ENCODE measurements around the gene FES. TPM values are rescaled to one million over a fixed set of nuclear protein-coding genes. Genes with fewer than 3 reads are reported as not detected.
A peak's percentile ranks its signal among the peaks of the same experiment; 100 is the strongest.
"Not testable (repeated sequence)": the region's sequence is repeated elsewhere in the genome, so short reads cannot be mapped to it uniquely, and the experiment has no call there.

FES gene
- total RNA-seq, 2 donors from 2014 or later, result 5.1 to 10.0 TPM

DNA sequence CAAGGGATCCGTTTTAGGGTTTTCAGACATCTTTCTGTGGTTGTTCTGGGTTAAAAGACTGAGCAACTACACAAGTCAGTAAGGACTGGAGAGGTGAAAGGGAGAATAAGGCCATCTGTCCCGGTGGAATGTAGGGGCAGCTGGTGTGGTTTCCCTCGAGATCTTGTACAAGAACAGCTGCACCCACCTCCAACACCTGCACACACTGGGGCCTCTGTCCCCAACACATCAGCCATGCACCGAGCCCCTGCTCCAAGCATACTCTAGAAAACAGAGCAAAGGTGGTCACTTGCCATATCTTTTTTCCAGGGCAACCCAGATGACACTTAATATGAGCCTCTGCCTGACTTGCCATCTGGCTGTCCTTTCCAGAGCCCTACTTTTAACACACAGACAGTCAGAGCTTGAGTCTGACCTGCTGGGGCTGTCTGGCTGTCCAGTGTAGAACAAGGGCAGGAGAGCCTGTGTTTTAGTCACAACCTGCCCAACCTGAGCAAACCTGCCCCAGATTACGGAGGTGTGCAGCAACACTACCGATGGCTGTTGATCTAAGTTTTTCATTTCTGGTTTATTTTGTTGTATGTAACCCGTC is 31.0 kb downstream of the FES start:
- intact Hi-C loops (cut with DNase I, micrococcal nuclease), result no loop called here
- ATAC-seq (no peak), DNase-seq (no peak)

GRCh38 chr15:90915808-90916440 is 31.6 kb downstream of the FES start:
- intact Hi-C loops (cut with DNase I, micrococcal nuclease), result no loop called here
- ATAC-seq, result no peak
- peak; percentile 34 to 56 for DNase-seq

DNA sequence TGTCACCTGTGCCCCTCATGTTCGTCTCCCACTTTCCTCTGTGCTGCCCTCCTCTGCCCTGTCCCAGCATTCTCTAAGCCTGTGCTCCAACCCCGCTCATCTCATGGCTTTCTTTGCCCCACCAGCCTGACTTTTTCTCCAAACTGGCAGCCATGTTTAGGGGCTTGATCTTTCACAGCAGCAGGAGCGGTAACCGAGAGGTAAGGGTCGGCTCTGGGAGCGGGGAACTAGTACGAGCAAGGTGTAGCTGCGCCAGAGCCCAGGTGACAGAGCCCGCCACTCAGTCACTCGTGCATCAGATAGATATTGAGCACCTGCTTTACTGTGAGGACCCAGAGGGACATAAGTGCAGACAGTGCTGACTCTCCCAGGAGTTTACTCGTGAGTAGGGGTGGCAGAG is 32.2 kb downstream of the FES start:
- ATAC-seq (no peak), DNase-seq (no peak)
- intact Hi-C loops (cut with DNase I, micrococcal nuclease), result no loop called here

- DNase-seq, result no peak
- no peak for ATAC-seq
- intact Hi-C loops (cut with DNase I, micrococcal nuclease), result no loop called here
These were observed 33.3 kb downstream of the FES start for GRCh38 chr15:90917569-90917968.

GRCh38 chr15:90918034-90918788 is 33.9 kb downstream of the FES start:
- ATAC-seq (no peak), DNase-seq (no peak)
- intact Hi-C loops (cut with DNase I, micrococcal nuclease), result no loop called here

DNA sequence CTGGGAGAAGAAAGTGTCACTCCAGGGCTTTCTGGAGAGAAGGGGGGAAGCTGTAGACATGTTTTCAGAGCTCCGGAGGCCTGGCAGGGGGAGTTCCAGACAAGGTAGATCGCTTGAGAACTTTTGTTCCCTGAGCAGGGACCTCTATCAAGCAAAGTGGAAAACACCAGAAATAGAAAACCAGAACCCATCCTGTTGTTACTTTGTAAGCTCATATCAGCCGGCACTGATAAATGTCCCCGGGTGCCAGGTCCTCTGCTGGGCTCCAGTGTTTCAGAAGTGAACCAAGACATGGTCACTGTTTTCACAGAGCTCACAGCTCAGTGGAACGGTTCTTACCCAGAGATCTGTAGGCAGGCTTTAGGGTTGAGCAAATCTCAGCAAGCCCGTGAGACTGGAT is 34.5 kb downstream of the FES start:
- ATAC-seq (no peak), DNase-seq (no peak)
- intact Hi-C loops (cut with DNase I, micrococcal nuclease), result no loop called here

DNA sequence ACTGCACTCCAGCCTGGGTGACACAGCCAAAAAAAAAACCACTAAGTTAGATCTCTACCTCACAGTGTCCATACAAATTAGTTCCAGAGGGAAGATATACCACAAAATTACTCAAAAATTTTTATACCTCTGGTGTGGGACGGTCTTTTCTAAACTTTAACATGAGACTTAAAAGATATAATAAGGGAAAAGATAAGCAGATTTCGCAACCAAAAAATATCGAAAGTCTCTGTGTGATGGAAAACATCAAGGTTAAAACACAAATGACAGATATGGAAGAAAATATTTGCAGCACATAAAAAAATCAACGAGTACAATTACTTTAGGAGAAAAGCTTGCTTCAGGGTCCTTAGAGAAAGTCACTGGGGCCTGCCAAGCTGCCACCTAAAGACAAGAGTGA is 37.6 kb downstream of the FES start:
- DNase-seq, result no peak
- intact Hi-C loops (cut with DNase I, micrococcal nuclease), result no loop called here
- no peak for ATAC-seq

GRCh38 chr15:90922712-90923322 is 38.5 kb downstream of the FES start:
- DNase-seq; intact Hi-C loops (cut with DNase I, micrococcal nuclease): not testable (repeated sequence)
- ATAC-seq, result peak; percentile 14

- intact Hi-C loops (cut with DNase I, micrococcal nuclease), result no loop called here
- no peak for ATAC-seq
- no peak for DNase-seq
These were observed 40.1 kb downstream of the FES start for GRCh38 chr15:90924375-90924774.

DNA sequence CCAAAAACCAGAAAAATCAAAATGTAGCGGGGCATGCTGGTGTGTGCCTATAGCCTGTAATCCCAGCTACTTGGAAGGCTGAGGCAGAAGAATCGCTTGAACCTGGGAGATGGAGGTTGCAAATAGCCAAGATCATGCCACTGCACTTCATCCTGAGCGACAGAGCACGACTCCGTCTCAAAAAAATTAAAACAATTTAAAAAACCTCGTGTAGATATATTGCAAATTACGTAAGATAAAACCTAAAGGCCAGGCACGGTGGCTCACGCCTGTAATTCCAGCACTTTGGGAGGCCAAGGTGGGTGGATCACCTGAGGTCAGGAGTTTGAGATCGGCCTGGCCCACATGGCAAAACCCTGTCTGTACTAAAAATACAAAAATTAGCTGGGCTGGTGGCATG is 42.5 kb downstream of the FES start:
- ATAC-seq; intact Hi-C loops (cut with DNase I, micrococcal nuclease); DNase-seq: not testable (repeated sequence)

- ATAC-seq; DNase-seq; intact Hi-C loops (cut with DNase I, micrococcal nuclease): not testable (repeated sequence)
These were observed 43.8 kb downstream of the FES start for GRCh38 chr15:90928106-90928505.

GRCh38 chr15:90929246-90930019 is 45.1 kb downstream of the FES start:
- intact Hi-C loops (cut with DNase I, micrococcal nuclease), result no loop called here
- DNase-seq, result no peak
- ATAC-seq, result peak; percentile 0

DNA sequence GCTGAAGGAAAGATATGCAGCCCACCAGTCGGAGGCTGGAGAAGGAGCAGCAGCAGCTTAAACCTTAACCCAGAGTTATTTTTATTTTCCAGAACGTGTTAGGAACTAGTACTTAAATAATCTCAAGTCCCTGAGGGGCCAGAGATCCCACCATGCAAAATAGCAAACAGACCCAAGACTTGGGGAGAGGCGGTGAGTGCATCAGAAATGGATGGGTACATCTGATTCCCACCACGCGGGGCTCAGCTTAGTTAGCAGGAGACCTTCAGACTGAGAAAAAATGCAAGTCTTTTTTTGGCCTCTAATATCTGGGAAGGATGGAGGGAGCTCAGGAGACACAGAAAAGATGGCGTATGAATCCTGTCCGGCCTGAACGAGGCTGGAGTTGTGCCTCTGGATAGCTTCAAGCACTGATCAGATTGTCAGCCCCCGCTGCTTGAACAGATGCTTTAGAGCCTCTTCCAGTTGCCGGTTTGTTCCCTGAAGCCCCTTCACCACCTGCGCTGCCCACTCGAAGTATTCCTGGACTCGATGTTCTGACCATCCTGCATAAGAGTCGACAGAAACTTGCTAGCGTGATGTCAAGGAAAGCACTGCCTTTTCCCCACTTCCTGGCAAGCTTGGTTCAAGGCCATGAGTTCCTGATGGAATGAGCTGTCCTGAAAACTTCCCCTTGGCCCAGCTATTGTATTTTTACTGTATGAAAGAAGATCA is 46.7 kb downstream of the FES start:
- ATAC-seq (no peak), DNase-seq (peak in 1 of 2 donors; percentile 30)
- intact Hi-C loops (cut with DNase I, micrococcal nuclease), result no loop called here

DNA sequence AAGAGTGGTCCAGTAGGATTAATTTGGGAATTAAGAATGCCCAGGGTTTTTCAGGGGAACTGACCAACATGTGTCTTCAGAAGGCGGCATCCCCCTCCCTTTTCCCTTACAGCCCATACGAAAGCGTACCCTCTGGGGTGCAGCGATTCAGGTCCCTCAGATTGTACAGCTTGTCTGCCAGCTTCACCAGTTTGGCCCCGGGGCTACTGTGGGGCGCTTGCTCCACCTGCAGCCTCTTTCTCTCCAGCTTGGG is 47.2 kb downstream of the FES start:
- DNase-seq, result no peak
- intact Hi-C loops (cut with DNase I, micrococcal nuclease), result no loop called here
- ATAC-seq, result no peak

GRCh38 chr15:90931828-90932659 is 47.7 kb downstream of the FES start, which contains the start of gene HDDC3:
Gene HDDC3 (minus strand): TSS chr15:90932549. CDS start chr15:90932540, 9 bp downstream.
- peak; percentile 60 for ATAC-seq
- intact Hi-C loops (cut with DNase I, micrococcal nuclease), result no loop called here
- peak; percentile 92 to 97 for DNase-seq

- ATAC-seq (no peak), DNase-seq (no peak)
- intact Hi-C loops (cut with DNase I, micrococcal nuclease), result no loop called here
These were observed 48.3 kb downstream of the FES start for GRCh38 chr15:90932660-90932991.

DNA sequence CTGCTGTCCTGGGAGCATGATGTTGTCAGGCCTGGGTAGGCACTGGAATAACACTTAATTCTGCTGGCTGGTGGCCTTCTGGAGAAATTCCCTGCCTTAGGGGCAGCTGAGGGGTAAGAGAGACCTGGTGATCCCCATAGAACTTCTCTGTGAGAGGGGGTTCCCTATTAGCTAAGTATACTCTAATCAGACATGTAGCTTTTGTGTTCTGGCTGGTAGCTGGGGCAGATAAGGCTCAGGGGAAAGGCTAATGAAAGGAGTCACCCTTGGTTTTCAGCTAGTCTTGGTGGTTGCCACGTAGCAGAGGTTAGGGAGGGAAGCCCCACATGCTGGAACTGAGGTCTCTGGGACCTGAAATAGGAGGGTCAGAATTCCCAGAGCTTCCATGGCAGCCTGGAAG is 49.0 kb downstream of the FES start:
- DNase-seq, result no peak
- intact Hi-C loops (cut with DNase I, micrococcal nuclease), result no loop called here
- no peak for ATAC-seq
